HG03139 (cell line): Measurements from ENCODE around the gene SSX2.
"Not testable (repeated sequence)": the region's sequence is repeated elsewhere in the genome, so short reads cannot be mapped to it uniquely, and the experiment has no call there.

Experiments
- ATAC-seq: cut with Tn5 transposase; IDR thresholded peaks from one replicate; pipeline ENCODE4 v1.9.1; 2021; ENCODE audit not compliant: unreplicated experiment

SSX2 gene, protein sequence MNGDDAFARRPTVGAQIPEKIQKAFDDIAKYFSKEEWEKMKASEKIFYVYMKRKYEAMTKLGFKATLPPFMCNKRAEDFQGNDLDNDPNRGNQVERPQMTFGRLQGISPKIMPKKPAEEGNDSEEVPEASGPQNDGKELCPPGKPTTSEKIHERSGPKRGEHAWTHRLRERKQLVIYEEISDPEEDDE

DNA sequence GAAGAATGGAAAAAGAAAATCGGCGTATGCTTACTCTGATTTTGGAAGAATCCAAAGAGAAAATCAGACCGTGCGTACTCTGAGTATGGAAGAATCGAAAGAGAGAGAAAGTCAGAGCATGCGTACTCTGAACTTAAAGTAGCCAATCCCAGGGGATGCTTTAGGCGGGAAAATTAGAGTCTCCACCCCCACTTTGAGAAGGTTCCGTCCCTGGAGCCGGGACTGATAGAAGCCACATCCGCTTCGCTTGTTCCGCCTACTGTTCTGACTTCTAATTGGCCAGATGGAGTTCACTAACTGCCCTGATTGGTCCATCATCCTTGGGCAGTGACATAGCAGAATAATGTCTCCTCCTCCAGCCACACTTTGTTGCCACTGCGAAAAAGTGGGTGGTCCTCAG, at the start of gene SSX2:
Gene SSX2, minus strand, starts transcription at position 101 of the 400 bp plus-strand sequence. CDS start 1,429 bp downstream, outside the sequence.
- ATAC-seq: not testable (repeated sequence)

DNA sequence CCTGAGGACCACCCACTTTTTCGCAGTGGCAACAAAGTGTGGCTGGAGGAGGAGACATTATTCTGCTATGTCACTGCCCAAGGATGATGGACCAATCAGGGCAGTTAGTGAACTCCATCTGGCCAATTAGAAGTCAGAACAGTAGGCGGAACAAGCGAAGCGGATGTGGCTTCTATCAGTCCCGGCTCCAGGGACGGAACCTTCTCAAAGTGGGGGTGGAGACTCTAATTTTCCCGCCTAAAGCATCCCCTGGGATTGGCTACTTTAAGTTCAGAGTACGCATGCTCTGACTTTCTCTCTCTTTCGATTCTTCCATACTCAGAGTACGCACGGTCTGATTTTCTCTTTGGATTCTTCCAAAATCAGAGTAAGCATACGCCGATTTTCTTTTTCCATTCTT, 44.0 kb upstream of the SSX2 start, which contains the start of gene SSX2B:
Gene SSX2B, plus strand, starts transcription at position 301 of the 400 bp plus-strand sequence. CDS start 1,429 bp downstream, outside the sequence.
- not testable (repeated sequence) for ATAC-seq

DNA sequence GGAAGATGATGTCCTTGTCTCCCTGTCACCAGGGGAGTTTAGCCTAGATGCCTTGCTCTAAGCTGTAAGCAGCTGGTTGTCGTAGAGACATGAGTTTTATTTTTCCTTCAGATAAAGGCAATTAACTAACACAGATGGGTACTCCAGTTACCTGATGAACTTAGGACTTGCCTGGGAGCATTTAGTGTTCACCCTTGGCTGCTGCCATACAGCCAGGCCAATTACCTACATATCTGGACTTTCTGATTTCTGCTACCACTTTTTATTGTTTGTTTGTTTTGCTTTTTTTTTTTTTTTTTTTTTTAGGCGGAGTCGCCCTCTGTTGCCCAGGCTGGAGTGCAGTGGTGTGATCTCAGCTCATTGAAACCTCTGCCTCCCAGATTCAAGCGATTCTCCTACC, 14.9 kb downstream of the SSX2 start:
- not testable (repeated sequence) for ATAC-seq

DNA sequence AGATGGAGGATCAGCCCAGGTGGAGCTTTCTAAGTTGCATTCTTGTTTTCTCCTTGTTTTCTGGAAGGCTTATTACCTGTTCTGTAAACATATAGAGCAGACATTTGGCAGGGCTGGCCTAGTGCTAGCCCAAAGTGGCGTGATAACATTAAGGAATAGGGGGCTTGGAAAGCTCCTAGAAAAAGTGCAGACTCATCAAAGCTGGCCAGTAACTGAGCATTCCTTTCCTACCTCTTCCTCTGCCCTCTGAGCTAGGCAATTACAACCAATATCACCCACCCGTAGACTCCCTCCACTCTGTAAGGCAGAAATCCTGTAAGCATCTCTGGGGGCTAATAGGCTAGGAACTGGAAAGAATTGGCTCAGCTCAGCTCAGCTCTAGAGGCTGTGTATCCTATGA, 44.8 kb downstream of the SSX2 start:
- not testable (repeated sequence) for ATAC-seq

DNA sequence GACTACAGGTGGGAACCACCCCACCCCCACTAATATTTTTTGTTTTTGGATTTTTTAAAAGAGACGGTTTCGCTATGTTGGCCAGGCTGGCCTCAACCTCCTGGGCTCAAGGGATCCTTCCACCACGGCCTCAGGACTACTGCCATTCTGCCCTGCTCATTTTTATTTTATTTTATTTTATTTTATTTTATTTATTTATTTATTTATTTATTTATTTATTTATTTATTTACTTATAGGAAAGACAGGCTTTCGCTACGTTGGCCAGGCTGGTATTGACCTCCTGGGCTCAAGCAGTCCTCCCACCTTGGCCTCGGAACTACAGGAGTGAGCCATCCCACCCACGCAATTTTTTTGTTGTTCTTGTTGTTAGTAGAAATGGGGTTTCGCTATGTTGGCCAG, 51.5 kb downstream of the SSX2 start:
- ATAC-seq: not testable (repeated sequence)

DNA sequence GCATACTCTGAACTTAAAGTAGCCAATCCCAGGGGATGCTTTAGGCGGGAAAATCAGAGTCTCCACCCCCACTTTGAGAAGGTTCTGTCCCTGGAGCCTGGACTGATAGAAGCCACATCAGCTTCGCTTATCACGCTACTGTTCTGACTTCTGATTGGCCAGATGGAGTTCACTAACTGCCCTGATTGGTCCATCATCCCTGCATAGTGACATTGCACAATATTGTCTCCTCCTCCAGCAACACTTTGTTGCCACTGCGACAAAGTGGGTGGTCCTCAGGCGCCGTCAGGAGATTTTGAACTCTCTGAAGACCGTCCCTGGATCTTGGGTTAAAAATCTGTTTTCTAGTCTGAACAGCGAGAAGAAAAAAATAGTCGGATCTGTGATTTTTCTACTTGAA, 52.2 kb downstream of the SSX2 start, which contains the start of gene SSX7:
Gene SSX7, minus strand, starts transcription at position 101 of the 400 bp plus-strand sequence. CDS start 1,428 bp downstream, outside the sequence.
- ATAC-seq: not testable (repeated sequence)

DNA sequence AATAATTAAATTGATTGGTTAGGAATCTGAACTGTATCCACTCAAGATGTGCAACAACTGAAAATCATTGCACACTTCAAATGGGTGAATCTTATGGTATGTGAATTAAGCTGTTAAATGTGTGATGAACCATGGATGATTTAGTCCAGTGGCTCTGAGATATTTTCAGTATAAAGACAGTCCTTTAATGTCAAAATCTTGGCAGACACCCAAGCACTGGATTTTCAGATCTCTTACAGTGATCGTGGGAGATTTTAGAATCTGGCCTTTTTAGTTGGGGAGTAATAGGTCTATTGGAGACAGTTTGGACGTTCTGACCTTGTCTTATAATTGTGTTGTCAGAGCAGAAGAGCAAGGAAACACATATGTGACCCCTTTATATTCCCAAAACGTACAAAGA, 56.3 kb downstream of the SSX2 start:
- ATAC-seq: not testable (repeated sequence)

DNA sequence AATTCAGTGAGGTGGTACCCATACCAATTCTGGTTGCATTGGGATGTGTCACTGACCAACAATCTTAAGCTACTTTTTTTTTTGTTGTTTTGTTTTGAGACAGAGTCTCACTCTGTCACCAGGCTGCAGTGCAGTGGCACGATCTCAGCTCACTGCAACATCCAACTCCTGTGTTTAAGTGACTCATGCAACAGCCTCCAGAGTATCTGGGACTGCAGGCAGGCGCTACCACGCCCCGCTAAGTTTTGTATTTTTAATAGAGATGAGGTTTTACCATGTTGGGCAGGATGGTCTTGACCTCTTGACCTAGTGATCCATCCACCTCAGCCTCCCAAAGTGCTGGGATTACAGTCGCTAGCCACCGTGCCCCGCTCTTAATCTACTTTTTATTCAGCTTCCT, 58.0 kb downstream of the SSX2 start:
- ATAC-seq: not testable (repeated sequence)
